HG02840 (cell line): ENCODE measurements around the gene SNRPA1.
"Not testable (repeated sequence)": the region's sequence is repeated elsewhere in the genome, so short reads cannot be mapped to it uniquely, and the experiment has no call there.

Experiments used
- ATAC-seq: cut with Tn5 transposase; IDR thresholded peaks from one replicate; pipeline ENCODE4 v1.9.1; 2021; ENCODE audit warnings: mild to moderate bottlenecking, moderate library complexity, moderate number of reproducible peaks; ENCODE audit not compliant: unreplicated experiment, low FRiP score

SNRPA1 gene

GRCh38 chr15:101294731-101295606 is at the start of gene SNRPA1:
SNRPA1 (minus strand) TSS chr15:101295248; CDS start chr15:101295178, 70 bp downstream.
- peak; percentile 87 for ATAC-seq

GRCh38 chr15:101342056-101342455 is 47.0 kb upstream of the SNRPA1 start:
- no peak for ATAC-seq

GRCh38 chr15:101338502-101339057 is 43.5 kb upstream of the SNRPA1 start:
- no peak for ATAC-seq

- no peak for ATAC-seq
Observed at GRCh38 chr15:101337976-101338375, 42.9 kb upstream of the SNRPA1 start.

- not testable (repeated sequence) for ATAC-seq
Observed at GRCh38 chr15:101333907-101334789, 39.1 kb upstream of the SNRPA1 start.

GRCh38 chr15:101332061-101332467 is 37.0 kb upstream of the SNRPA1 start:
- no peak for ATAC-seq

GRCh38 chr15:101329867-101330380 is 34.9 kb upstream of the SNRPA1 start:
- no peak for ATAC-seq

GRCh38 chr15:101329309-101329863 is 34.3 kb upstream of the SNRPA1 start:
- no peak for ATAC-seq

GRCh38 chr15:101328001-101328400 is 33.0 kb upstream of the SNRPA1 start:
- ATAC-seq: no peak

- ATAC-seq: no peak
Observed at GRCh38 chr15:101327147-101327740, 32.2 kb upstream of the SNRPA1 start.

- ATAC-seq: no peak
Observed at GRCh38 chr15:101326462-101327146, 31.6 kb upstream of the SNRPA1 start.

GRCh38 chr15:101326026-101326315 is 30.9 kb upstream of the SNRPA1 start:
- no peak for ATAC-seq

- no peak for ATAC-seq
Observed at GRCh38 chr15:101325263-101326025, 30.4 kb upstream of the SNRPA1 start.

- ATAC-seq: no peak
Observed at GRCh38 chr15:101324524-101325177, 29.6 kb upstream of the SNRPA1 start.

- ATAC-seq: no peak
Observed at GRCh38 chr15:101323793-101324523, 28.9 kb upstream of the SNRPA1 start.

- no peak for ATAC-seq
Observed at GRCh38 chr15:101322854-101323477, 27.9 kb upstream of the SNRPA1 start.

- no peak for ATAC-seq
Observed at GRCh38 chr15:101322016-101322695, 27.1 kb upstream of the SNRPA1 start.
